Measurements from ENCODE around the gene EGFLAM.

The EGFLAM gene

GRCh38 chr5:38263983-38264382 is 5.6 kb downstream of the EGFLAM start:
- H3K79me1 ChIP-seq (ENCODE audit: low read depth, low read length): no peaks in the 10 kb centered on the region
- no peak for DNase-seq (ENCODE audit: low spot score)
- H3K4me1 ChIP-seq (ENCODE audit: control insufficient read depth in 2 of 2, insufficient read depth in 1 of 2, low read depth in 1 of 2, low read length in 2 of 2): peaks cover 0 to 1% of the 10 kb centered on the region in 2 donors
- H2AFZ ChIP-seq (ENCODE audit: low read length): no peak overlapping the region
- H3K27me3 ChIP-seq (ENCODE audit: control insufficient read depth in 3 of 3, insufficient read depth in 3 of 3, low read depth in 1 of 3, low read length in 3 of 3): peaks cover 0 to 40% (median 13%) of the 10 kb centered on the region in 3 experiments
- H3K27ac ChIP-seq (replicated peaks; ENCODE audit: low read length): no peak overlapping the region
- H3K9me3 ChIP-seq (replicated peaks in 1 of 2; ENCODE audit: control insufficient read depth in 2 of 2, insufficient read depth in 1 of 2, low read depth in 1 of 2, low read length in 2 of 2): no peaks in the 10 kb centered on the region
- H2AK5ac ChIP-seq (ENCODE audit: low read depth, low read length): no peak overlapping the region
- no peak overlapping the region for H2BK120ac ChIP-seq (ENCODE audit: low read depth, low read length)
- WGBS, 2 donors (ENCODE audit: extremely low coverage in 2 of 2, insufficient read length in 2 of 2, insufficient replicate concordance in 1 of 2): no CpG with 5 or more reads among the region's 6 CpGs
- no peak overlapping the region for H3K14ac ChIP-seq (ENCODE audit: low read length)
- no peak overlapping the region for H4K8ac ChIP-seq (ENCODE audit: low read depth, low read length)
- no peak overlapping the region for H4K91ac ChIP-seq (ENCODE audit: low read depth, low read length, poor library complexity)
- no peak overlapping the region for H3K4me2 ChIP-seq (ENCODE audit: insufficient read depth, low read length, poor library complexity, severe bottlenecking)
- no peaks in the 10 kb centered on the region for H3K36me3 ChIP-seq (replicated peaks in 1 of 2; ENCODE audit: control insufficient read depth in 2 of 2, insufficient read depth in 2 of 2, low read length in 2 of 2)
- no peak overlapping the region for H2BK15ac ChIP-seq (ENCODE audit: low read length)
- no peak overlapping the region for H3K9ac ChIP-seq (ENCODE audit: low read depth, low read length, poor library complexity)
- no peak overlapping the region for H3K4ac ChIP-seq (ENCODE audit: low read length)
- no peak overlapping the region for H2BK5ac ChIP-seq (ENCODE audit: low read length)
- no peak overlapping the region for H3K23ac ChIP-seq (ENCODE audit: low read depth, low read length, poor library complexity)
- no peak overlapping the region for H3K4me3 ChIP-seq (ENCODE audit: low read length in 2 of 2)
- H2BK12ac ChIP-seq (ENCODE audit: low read length): no peak overlapping the region
- no peak overlapping the region for H3K18ac ChIP-seq (ENCODE audit: low read length)

- Histone ChIP-seq H3K27me3 (ENCODE audit: control insufficient read depth in 3 of 3, insufficient read depth in 3 of 3, low read depth in 1 of 3, low read length in 3 of 3) (peaks cover 0 to 23% (median 4%) of the 10 kb centered on the region in 3 experiments), H3K18ac (ENCODE audit: low read length) (no peak overlapping the region)
- no CpG with 5 or more reads among the region's 13 CpGs for WGBS, 2 donors (ENCODE audit: extremely low coverage in 2 of 2, insufficient read length in 2 of 2, insufficient replicate concordance in 1 of 2)
Measured at GRCh38 chr5:38265546-38266179, 7.3 kb downstream of the EGFLAM start.

GRCh38 chr5:38267372-38267771 is 9.0 kb downstream of the EGFLAM start:
- no peak overlapping the region for H3K4ac ChIP-seq (ENCODE audit: low read length)
- no peak overlapping the region for H3K27ac ChIP-seq (replicated peaks; ENCODE audit: low read length)
- H3K4me1 ChIP-seq (ENCODE audit: control insufficient read depth in 2 of 2, insufficient read depth in 1 of 2, low read depth in 1 of 2, low read length in 2 of 2): peaks cover 0 to 1% of the 10 kb centered on the region in 2 donors
- H3K9ac ChIP-seq (ENCODE audit: low read depth, low read length, poor library complexity): no peak overlapping the region
- H3K27me3 ChIP-seq (ENCODE audit: control insufficient read depth in 3 of 3, insufficient read depth in 3 of 3, low read depth in 1 of 3, low read length in 3 of 3): peaks cover 0 to 10% (median 0%) of the 10 kb centered on the region in 3 experiments
- H2BK15ac ChIP-seq (ENCODE audit: low read length): no peak overlapping the region
- no CpG with 5 or more reads among the region's 2 CpGs for WGBS, 2 donors (ENCODE audit: extremely low coverage in 2 of 2, insufficient read length in 2 of 2, insufficient replicate concordance in 1 of 2)
- H4K8ac ChIP-seq (ENCODE audit: low read depth, low read length): no peak overlapping the region
- H3K79me1 ChIP-seq (ENCODE audit: low read depth, low read length): no peaks in the 10 kb centered on the region
- H3K14ac ChIP-seq (ENCODE audit: low read length): no peak overlapping the region
- H3K36me3 ChIP-seq (replicated peaks in 1 of 2; ENCODE audit: control insufficient read depth in 2 of 2, insufficient read depth in 2 of 2, low read length in 2 of 2): no peaks in the 10 kb centered on the region
- H3K18ac ChIP-seq (ENCODE audit: low read length): no peak overlapping the region
- H3K23ac ChIP-seq (ENCODE audit: low read depth, low read length, poor library complexity): no peak overlapping the region
- H2AK5ac ChIP-seq (ENCODE audit: low read depth, low read length): no peak overlapping the region
- no peak overlapping the region for H2BK12ac ChIP-seq (ENCODE audit: low read length)
- no peak overlapping the region for H2BK120ac ChIP-seq (ENCODE audit: low read depth, low read length)
- no peak overlapping the region for H3K4me2 ChIP-seq (ENCODE audit: insufficient read depth, low read length, poor library complexity, severe bottlenecking)
- H4K91ac ChIP-seq (ENCODE audit: low read depth, low read length, poor library complexity): no peak overlapping the region
- H3K9me3 ChIP-seq (replicated peaks in 1 of 2; ENCODE audit: control insufficient read depth in 2 of 2, insufficient read depth in 1 of 2, low read depth in 1 of 2, low read length in 2 of 2): peaks cover 0 to 2% of the 10 kb centered on the region in 2 donors
- H3K4me3 ChIP-seq (ENCODE audit: low read length in 2 of 2): no peak overlapping the region
- no peak overlapping the region for H2BK5ac ChIP-seq (ENCODE audit: low read length)
- DNase-seq (ENCODE audit: low spot score): no peak
- H2AFZ ChIP-seq (ENCODE audit: low read length): no peak overlapping the region

More at GRCh38 chr5:38265546-38266179, 7.3 kb downstream of the EGFLAM start:
- no peak overlapping the region for H2AK5ac ChIP-seq (ENCODE audit: low read depth, low read length)
- DNase-seq (ENCODE audit: low spot score): peak; percentile 73
- no peak overlapping the region for H3K4ac ChIP-seq (ENCODE audit: low read length)
- H3K4me2 ChIP-seq (ENCODE audit: insufficient read depth, low read length, poor library complexity, severe bottlenecking): no peak overlapping the region
- no peak overlapping the region for H4K91ac ChIP-seq (ENCODE audit: low read depth, low read length, poor library complexity)
- H2AFZ ChIP-seq (ENCODE audit: low read length): no peak overlapping the region
- no peak overlapping the region for H2BK5ac ChIP-seq (ENCODE audit: low read length)
- no peak overlapping the region for H2BK15ac ChIP-seq (ENCODE audit: low read length)
- no peaks in the 10 kb centered on the region for H3K36me3 ChIP-seq (replicated peaks in 1 of 2; ENCODE audit: control insufficient read depth in 2 of 2, insufficient read depth in 2 of 2, low read length in 2 of 2)
- H4K8ac ChIP-seq (ENCODE audit: low read depth, low read length): no peak overlapping the region
- H3K79me1 ChIP-seq (ENCODE audit: low read depth, low read length): no peaks in the 10 kb centered on the region
- no peak overlapping the region for H3K9ac ChIP-seq (ENCODE audit: low read depth, low read length, poor library complexity)
- H3K23ac ChIP-seq (ENCODE audit: low read depth, low read length, poor library complexity): no peak overlapping the region
- H3K4me1 ChIP-seq (ENCODE audit: control insufficient read depth in 2 of 2, insufficient read depth in 1 of 2, low read depth in 1 of 2, low read length in 2 of 2): peaks cover 0 to 1% of the 10 kb centered on the region in 2 donors
- H2BK12ac ChIP-seq (ENCODE audit: low read length): no peak overlapping the region
- H3K14ac ChIP-seq (ENCODE audit: low read length): no peak overlapping the region
- H3K9me3 ChIP-seq (replicated peaks in 1 of 2; ENCODE audit: control insufficient read depth in 2 of 2, insufficient read depth in 1 of 2, low read depth in 1 of 2, low read length in 2 of 2): peaks cover 0 to 2% of the 10 kb centered on the region in 2 donors
- no peak overlapping the region for H2BK120ac ChIP-seq (ENCODE audit: low read depth, low read length)
- H3K27ac ChIP-seq (replicated peaks; ENCODE audit: low read length): no peak overlapping the region
- no peak overlapping the region for H3K4me3 ChIP-seq (ENCODE audit: low read length in 2 of 2)

GRCh38 chr5:38273626-38274025 is 15.3 kb downstream of the EGFLAM start:
- H2BK120ac ChIP-seq (ENCODE audit: low read depth, low read length): no peak overlapping the region
- H3K4ac ChIP-seq (ENCODE audit: low read length): no peak overlapping the region
- no peak overlapping the region for H3K18ac ChIP-seq (ENCODE audit: low read length)
- DNase-seq (ENCODE audit: low spot score): no peak
- H3K36me3 ChIP-seq (replicated peaks in 1 of 2; ENCODE audit: control insufficient read depth in 2 of 2, insufficient read depth in 2 of 2, low read length in 2 of 2): no peaks in the 10 kb centered on the region
- no peak overlapping the region for H3K14ac ChIP-seq (ENCODE audit: low read length)
- H3K9ac ChIP-seq (ENCODE audit: low read depth, low read length, poor library complexity): no peak overlapping the region
- no peak overlapping the region for H2AFZ ChIP-seq (ENCODE audit: low read length)
- no CpG with 5 or more reads among the region's 3 CpGs for WGBS, 2 donors (ENCODE audit: extremely low coverage in 2 of 2, insufficient read length in 2 of 2, insufficient replicate concordance in 1 of 2)
- no peak overlapping the region for H2AK5ac ChIP-seq (ENCODE audit: low read depth, low read length)
- no peaks in the 10 kb centered on the region for H3K27me3 ChIP-seq (ENCODE audit: control insufficient read depth in 3 of 3, insufficient read depth in 3 of 3, low read depth in 1 of 3, low read length in 3 of 3)
- no peak overlapping the region for H2BK12ac ChIP-seq (ENCODE audit: low read length)
- H3K79me1 ChIP-seq (ENCODE audit: low read depth, low read length): no peaks in the 10 kb centered on the region
- no peak overlapping the region for H3K4me2 ChIP-seq (ENCODE audit: insufficient read depth, low read length, poor library complexity, severe bottlenecking)
- no peak overlapping the region for H3K4me3 ChIP-seq (ENCODE audit: low read length in 2 of 2)
- H3K9me3 ChIP-seq (replicated peaks in 1 of 2; ENCODE audit: control insufficient read depth in 2 of 2, insufficient read depth in 1 of 2, low read depth in 1 of 2, low read length in 2 of 2): peaks cover 0 to 2% of the 10 kb centered on the region in 2 donors
- H4K8ac ChIP-seq (ENCODE audit: low read depth, low read length): no peak overlapping the region
- no peak overlapping the region for H4K91ac ChIP-seq (ENCODE audit: low read depth, low read length, poor library complexity)
- no peak overlapping the region for H3K27ac ChIP-seq (replicated peaks; ENCODE audit: low read length)
- no peak overlapping the region for H2BK5ac ChIP-seq (ENCODE audit: low read length)
- no peaks in the 10 kb centered on the region for H3K4me1 ChIP-seq (ENCODE audit: control insufficient read depth in 2 of 2, insufficient read depth in 1 of 2, low read depth in 1 of 2, low read length in 2 of 2)
- H2BK15ac ChIP-seq (ENCODE audit: low read length): no peak overlapping the region
- H3K23ac ChIP-seq (ENCODE audit: low read depth, low read length, poor library complexity): no peak overlapping the region

Data from neuronal stem cell (in vitro differentiated cells).